ENCODE results near the gene KIF23.

The KIF23 gene

DNA sequence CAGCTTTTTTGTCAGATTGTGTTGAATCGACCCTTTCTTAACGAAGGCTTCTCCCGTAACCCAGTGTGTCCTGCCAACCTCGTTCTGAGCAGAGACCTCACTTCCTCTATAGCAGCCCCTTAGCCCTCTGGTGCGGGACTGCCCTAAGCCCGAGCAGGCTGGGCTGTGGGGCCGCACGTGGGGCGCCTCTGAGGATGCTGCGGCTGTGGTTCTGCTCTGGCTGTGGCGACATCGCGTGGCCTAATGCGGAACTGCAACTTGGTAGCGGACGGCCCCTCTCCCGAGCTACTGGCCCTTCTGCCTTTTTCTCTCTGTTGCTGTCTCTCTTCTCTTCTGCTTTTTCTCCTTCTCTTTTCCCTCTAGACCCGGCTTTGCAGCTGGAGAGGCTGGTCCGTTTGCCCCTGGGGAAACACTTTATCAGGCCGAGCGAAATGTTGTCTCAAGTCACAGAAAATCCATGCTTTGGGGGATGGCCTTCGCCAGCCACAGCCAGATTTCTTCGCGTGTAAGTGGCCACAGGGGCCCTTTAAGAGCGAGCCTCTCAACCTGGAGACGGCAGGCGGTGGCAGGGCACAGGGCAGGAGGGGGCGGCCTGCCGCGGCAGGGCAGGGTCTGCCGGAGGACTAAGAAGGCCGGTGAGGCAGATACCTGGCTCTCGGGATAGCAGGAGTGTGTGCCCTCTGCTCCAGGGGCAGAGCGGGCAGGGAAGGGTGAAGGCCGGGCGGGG lies 19.4 kb upstream of the KIF23 start:
- DNase-seq (ENCODE audit: low spot score), result peak; percentile 63

DNA sequence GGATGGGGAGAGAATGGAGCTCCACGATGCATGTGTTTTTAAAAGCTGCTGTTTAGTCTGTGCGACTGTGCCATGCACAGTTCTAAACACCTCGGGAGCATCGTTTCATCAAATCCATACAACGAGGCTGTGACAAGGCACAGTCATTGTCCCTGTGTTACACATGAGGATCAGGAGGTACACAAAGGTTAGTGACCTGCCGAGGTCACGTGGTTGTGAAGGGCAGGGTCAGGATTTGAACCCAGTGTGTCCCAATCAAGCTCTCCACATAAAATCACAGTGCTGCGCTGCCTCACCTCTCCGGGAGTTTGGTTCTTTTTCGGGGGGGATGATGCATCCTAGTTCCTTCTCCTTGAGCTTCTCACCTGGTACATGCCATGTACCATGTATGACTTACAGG lies 18.7 kb upstream of the KIF23 start:
- DNase-seq (ENCODE audit: low spot score), result no peak

- DNase-seq (ENCODE audit: low spot score), result no peak
Observed at GRCh38 chr15:69395991-69396390, 18.2 kb upstream of the KIF23 start.

DNA sequence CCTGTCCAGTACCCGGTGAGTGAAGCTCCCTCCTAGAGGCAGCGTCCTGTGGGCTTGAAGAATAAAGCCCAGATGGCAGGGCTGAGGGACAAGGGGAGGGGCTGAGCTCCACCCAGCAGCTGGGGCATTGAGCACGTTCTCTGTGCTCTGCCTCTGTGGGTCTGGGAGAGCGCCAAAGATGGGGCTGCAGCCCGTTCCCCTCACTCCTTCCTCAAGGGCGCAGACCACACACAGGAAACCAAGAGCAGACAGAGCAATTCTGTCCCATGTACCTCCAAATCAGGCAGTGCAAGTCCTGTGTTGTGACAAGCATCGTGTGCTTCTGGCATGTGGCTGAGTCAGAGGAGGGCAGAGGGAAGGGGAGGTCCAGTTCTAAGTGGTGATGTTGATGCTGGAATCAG lies 15.7 kb upstream of the KIF23 start:
- DNase-seq (ENCODE audit: low spot score), result no peak

- no peak for DNase-seq (ENCODE audit: low spot score)
Observed at GRCh38 chr15:69400850-69401249, 13.3 kb upstream of the KIF23 start.

GRCh38 chr15:69402816-69403215 lies 11.3 kb upstream of the KIF23 start:
- no peak for DNase-seq (ENCODE audit: low spot score)

DNA sequence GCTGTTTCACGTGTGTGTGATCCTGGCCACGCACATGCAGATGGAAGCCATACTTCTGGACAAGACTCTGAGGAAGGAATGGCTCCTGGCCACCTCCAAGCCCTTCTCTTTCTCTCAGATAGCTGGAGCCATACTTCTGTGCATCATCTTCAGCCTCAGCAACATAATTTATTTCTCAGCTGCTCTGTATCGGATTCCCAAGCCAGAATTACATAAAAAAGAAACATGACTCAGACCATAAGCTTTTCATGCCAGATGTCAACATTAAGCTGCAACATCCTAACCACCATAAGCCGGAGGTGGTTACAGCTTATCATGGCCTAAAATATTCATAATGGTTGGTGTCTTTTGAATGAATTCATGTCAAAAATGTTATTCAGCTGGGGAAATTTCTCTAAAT lies 10.6 kb upstream of the KIF23 start:
- no peak for DNase-seq (ENCODE audit: low spot score)

DNA sequence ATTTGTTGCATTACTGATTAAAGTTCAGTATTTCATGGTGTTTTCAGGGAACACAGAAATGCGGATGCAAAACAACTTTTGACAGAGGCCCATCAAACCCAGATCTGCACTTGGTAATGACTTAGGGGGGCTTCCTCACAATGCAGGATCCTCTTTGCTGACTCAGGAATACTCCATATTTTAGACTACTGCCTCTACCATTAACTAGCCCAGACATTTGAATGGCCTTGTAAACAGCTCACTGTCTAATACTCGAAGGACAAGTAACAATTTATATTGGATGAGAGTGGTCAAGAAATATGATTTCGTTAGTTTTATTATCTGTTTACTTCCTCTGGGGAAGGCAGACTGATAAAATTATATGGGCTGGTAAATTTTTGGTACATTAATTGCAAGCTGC lies 9.0 kb upstream of the KIF23 start:
- no peak for DNase-seq (ENCODE audit: low spot score)

- no peak for DNase-seq (ENCODE audit: low spot score)
Observed at GRCh38 chr15:69407719-69408400, 6.3 kb upstream of the KIF23 start.

DNA sequence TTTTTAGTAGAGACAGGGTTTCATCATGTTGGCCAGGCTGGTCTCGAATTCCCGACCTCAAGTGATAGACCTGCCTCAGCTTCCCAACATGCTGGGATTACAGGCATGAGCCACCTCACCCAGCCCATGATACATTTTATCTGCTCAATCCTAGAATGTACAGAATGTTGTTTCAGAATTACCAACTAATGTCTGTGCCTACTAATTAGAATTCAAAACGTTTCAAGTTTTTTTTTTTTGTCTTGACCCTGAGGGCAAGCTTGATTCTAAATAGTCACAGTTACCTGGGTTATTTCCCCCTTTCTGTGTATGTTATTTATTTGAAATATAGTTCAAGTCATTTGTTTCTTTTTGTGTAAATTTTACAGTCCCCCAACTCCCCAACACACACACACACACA lies 5.3 kb upstream of the KIF23 start:
- no peak for DNase-seq (ENCODE audit: low spot score)

DNA sequence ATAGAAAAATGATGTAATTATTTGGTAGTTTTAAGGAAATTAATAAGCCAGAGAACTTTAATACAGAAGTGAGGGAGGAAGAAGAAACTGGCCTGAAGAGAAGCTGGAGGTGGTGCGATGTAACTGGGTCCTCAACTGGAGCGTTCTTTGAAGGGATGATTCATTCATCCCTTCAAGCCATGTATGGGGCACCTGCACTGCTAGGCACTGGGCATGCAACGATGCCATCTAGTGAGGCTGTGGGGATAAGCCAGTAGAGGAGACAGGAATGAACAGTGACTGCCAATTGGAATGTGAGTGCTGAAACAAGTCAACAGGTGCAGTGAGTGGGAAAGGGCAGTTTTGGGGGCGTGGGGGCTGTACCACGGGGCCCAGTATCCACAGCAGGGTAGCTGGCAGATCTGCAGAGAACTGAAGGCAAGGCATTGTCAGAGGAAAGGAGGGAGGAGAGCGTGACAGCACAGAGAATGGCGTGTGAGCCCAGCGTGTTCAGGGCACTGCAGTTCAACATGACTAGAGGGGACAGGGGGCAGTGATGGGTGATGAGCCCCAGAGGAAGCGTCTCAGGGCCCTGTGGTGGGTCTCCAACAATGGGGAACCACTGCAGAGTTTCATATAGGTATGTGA lies 3.8 kb upstream of the KIF23 start:
- DNase-seq (ENCODE audit: low spot score), result peak; percentile 58

DNA sequence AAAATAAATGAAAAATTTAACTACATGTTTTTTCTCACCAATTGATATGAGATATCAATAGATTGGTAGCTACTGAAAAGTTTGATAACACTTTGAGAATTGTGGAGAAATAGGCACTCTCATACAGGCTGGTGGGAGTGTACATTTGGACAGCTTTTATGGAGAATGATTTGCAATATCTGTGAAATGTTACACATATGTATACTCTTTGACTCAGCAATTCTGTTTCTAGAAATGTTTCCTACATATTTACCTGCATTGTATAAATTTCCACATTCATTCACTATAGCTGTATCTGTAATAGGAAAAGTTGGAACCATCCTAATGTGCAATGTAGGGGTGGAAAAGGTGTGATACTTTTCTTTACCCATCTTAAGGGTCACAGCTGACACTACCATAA lies 1.9 kb upstream of the KIF23 start:
- DNase-seq (ENCODE audit: low spot score), result no peak

DNA sequence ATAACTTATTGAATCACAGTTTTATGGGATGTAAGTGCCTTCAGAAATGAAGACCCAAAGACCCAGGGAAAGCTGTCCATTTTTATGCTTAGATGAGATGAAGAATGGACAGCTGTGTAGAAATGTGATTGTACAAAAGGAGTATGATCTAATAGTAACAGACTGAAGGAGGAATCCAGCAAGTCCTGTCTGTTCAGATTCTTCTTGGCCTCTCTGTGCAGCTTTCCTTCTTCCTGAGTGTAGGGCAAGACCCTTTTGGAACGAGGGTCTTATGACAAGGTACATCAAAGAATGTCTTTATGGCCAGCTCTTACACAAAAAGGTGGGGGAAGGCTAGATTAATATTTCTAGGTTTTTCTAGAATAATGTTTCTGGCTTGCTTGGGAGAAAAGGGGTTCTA lies 1.4 kb upstream of the KIF23 start:
- no peak for DNase-seq (ENCODE audit: low spot score)

DNA sequence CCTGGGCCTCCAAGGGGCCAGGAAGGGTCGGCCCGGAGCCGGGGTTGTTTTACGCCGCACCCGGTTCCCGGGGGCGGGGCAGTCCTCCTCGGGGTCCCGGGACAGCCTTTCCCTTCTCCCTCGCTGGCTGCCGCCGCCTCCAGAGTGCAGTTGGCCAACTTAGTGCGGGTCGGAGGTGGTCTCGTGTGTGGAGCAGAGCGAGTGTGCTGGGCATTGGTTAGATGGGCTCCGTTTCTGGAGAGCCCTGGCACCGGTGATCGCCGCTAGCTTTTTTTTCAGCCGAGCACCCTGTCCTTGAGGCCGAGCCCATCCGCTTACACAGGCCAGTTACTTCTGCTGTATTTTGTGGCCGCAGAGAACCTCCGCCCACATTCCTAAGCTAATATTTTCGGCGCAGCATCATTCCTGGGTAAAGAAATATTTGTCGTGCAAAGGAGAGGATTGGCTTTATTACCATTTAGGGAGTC lies 585 bp downstream of the KIF23 start:
- DNase-seq (ENCODE audit: low spot score), result peak; percentile 55

DNA sequence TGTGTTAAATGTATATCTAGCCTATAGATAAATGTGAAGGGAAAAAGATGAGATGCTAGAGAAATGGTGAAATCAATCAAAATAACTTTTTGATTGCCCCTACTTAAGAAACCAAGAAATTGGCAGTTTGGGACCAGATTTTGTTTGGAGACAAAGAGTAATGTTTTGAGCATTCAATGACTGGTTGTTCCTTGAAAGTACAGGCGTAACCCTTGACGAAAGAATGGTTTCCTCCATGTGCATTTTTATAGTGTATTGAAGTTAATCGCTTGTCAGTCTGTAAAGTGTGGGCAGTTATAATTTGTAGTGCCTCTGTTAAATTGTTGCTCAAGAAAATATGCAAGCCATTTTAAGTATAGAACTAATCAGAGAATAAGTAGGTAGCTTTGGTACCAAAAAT lies 1.2 kb downstream of the KIF23 start:
- no peak for DNase-seq (ENCODE audit: low spot score)

DNA sequence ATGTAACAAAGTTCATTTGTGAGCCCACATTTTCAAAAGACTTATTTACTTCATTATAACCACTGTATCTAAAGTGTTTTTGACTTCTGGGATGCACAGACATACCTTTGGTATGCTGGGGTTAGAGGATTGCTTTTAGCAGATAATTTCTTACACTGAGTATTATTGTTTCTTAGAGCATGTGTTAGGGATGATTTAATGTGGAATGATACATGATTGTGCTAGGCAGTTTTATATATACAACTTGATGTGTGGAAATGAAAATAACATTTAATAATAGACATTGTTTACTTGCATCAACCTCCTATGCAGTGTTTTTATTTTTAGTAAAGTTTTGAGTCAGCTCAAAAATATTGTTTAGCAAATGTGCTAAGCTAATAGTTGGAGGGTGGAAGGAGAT lies 3.4 kb downstream of the KIF23 start:
- DNase-seq (ENCODE audit: low spot score), result no peak

DNA sequence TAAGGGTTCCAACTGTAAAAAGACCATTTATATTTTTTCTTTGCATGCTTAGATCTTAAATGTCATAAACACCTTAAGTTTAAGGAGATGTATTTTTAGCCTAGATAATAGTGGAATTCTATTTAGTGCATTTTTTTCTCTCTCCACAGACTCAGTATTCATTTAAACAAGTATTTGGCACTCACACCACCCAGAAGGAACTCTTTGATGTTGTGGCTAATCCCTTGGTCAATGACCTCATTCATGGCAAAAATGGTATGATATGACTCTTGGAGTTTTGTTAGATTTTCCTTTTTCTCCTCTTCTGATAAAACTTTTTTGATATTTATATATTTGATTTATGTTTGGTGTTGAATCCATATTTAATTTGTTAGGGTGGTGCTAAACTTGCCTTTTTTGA lies 7.3 kb downstream of the KIF23 start:
- peak; percentile 71 for DNase-seq (ENCODE audit: low spot score)

DNA sequence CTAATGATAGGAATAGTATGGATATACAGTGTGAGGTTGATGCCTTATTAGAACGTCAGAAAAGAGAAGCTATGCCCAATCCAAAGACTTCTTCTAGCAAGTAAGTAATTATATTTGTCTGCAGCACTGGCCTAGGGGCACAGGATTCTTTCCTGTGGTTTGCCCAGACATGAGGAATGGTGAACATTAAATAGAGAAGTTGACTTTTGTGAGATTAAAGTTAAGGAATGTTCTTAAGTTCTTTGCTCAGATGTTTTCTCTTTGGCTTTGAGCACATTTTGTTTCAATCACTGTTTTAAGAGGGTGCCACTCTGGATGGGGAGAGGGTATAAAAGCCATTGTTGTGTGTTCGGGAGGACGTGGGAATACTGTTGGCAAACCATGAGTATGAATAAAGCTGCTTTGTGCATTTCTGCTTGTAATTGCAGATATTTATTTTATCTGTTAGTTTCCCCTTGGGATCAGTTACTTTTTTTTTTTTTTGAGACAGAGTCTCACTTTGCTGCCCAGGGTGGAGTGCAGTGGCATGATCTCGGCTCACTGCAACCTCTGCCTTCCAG lies 8.3 kb downstream of the KIF23 start:
- peak; percentile 63 for DNase-seq (ENCODE audit: low spot score)

- no peak for DNase-seq (ENCODE audit: low spot score)
Observed at GRCh38 chr15:69424001-69424400, 9.9 kb downstream of the KIF23 start.

DNA sequence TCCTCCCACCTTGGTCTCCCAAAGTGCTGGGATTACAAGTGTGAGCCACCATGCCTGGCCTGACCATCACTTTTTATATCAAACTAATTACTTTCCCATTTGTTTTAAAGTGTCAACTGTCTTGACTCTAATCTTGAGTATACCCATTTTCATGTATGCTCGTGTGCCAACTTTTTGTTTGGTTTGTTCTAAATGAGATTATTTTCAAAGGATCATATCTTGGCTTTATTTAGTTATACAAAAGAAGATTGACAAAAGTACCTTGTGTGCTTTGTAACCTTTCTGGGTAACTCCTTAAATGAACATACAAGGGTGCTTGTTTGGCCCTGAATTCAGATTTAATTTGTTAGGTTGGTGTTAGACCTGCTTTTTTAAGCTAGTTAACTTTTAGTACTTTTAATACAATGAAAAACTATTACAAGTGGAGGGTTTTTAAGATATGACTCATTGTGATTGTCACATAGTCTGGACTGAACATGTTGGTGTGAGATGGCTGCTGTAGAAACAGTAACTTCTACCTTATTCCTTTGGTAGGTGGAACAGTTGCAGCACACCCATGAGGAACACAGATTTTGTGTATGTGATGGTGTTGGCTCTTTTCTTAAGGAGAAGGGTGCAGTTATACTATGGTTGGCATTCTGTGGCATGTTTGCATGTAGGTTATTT lies 10.7 kb downstream of the KIF23 start:
- DNase-seq (ENCODE audit: low spot score), result no peak

GRCh38 chr15:69433831-69434230 lies 19.7 kb downstream of the KIF23 start:
- DNase-seq (ENCODE audit: low spot score), result no peak

DNA sequence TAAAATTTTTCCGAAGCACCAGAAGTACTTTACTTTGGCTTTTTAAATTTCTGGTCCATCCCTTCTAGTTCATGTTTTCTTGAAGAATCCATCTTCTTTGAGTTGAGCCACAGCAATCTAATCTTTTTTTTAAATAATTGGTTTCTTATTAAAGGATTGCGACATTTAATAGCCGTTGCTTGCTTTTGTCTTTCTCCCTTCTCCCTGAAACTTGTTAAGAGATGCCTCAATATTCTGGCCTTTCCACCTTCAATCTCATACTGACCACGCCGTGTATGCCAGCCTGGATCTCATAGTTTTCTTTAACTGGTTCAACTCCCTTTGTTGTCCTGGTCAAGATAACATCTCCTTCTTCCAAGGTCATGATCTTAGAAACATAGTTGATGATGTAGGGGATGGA lies 20.1 kb downstream of the KIF23 start:
- no peak for DNase-seq (ENCODE audit: low spot score)

- no peak for DNase-seq (ENCODE audit: low spot score)
Observed at GRCh38 chr15:69434679-69435078, 20.5 kb downstream of the KIF23 start.

All from COLO829 (cell line).